GM12872 (cell line): ENCODE measurements around the gene DNAH1.

Experiments
- TF ChIP-seq, protein P1 (sequence below): IDR thresholded peaks from 3 replicates; pipeline ENCODE4 v1.5.1; 2011; ENCODE audit warnings: low read depth, mild to moderate bottlenecking, low read length, moderate library complexity; ENCODE audit not compliant: insufficient read depth

DNAH1 gene

DNA sequence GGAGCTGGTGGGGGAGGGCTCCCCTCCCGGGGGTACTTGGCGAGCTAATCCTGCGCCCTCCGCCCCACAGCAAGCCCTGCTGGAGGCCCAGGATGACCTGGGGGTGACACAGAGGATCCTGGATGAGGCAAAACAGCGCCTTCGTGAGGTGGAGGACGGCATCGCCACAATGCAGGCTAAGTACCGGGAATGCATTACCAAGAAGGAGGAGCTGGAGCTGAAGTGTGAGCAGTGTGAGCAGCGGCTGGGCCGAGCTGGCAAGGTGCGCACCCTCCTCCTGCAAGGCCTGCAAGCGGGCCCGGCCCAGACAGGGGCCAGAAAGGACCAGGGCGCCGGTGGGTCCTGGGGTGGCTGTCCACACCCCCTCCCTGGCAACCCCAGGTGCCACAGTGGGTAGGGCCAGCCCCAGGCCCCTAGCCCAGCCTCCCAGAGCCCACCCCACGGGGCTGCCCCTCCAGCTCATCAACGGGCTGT, 72.3 kb downstream of the DNAH1 start:
- TF ChIP-seq, protein P1, sequence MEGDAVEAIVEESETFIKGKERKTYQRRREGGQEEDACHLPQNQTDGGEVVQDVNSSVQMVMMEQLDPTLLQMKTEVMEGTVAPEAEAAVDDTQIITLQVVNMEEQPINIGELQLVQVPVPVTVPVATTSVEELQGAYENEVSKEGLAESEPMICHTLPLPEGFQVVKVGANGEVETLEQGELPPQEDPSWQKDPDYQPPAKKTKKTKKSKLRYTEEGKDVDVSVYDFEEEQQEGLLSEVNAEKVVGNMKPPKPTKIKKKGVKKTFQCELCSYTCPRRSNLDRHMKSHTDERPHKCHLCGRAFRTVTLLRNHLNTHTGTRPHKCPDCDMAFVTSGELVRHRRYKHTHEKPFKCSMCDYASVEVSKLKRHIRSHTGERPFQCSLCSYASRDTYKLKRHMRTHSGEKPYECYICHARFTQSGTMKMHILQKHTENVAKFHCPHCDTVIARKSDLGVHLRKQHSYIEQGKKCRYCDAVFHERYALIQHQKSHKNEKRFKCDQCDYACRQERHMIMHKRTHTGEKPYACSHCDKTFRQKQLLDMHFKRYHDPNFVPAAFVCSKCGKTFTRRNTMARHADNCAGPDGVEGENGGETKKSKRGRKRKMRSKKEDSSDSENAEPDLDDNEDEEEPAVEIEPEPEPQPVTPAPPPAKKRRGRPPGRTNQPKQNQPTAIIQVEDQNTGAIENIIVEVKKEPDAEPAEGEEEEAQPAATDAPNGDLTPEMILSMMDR: no peak

DNA sequence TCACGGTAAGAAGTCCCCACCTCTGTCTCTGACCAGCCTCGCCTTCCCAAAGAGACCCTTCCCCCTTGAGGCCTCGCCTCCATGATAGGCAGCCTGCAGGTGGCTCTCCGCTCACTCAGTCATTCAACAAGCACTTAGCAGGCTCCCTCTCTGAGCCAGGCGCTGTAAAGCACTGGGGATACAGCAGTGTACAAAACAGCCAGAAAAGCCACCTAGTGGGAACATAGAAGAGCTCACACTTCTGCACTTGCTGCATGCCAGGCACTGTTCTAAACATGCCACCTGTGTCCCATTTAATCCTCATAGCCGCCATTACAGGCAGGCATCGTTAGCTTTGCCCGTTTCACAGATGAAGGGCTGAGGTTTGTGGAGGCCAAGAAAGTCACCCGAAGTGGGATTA, 72.8 kb downstream of the DNAH1 start:
- TF ChIP-seq, protein P1: no peak

DNA sequence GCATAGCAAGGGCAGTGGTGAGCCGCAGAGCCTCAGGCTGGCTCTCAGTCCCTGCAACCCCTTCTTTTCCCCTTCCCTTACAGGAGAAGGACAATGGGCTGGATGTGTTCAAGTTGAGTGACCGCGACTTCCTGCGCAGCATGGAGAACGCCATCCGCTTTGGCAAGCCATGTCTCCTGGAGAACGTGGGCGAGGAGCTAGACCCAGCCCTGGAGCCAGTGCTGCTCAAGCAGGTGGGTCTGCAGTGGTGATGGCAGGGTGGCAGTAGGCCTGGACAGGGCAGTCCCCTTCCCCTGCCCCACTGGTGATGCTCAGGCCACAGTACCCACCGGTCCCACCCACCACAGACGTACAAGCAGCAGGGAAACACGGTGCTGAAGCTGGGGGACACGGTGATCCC, 75.0 kb downstream of the DNAH1 start:
- TF ChIP-seq, protein P1: no peak

DNA sequence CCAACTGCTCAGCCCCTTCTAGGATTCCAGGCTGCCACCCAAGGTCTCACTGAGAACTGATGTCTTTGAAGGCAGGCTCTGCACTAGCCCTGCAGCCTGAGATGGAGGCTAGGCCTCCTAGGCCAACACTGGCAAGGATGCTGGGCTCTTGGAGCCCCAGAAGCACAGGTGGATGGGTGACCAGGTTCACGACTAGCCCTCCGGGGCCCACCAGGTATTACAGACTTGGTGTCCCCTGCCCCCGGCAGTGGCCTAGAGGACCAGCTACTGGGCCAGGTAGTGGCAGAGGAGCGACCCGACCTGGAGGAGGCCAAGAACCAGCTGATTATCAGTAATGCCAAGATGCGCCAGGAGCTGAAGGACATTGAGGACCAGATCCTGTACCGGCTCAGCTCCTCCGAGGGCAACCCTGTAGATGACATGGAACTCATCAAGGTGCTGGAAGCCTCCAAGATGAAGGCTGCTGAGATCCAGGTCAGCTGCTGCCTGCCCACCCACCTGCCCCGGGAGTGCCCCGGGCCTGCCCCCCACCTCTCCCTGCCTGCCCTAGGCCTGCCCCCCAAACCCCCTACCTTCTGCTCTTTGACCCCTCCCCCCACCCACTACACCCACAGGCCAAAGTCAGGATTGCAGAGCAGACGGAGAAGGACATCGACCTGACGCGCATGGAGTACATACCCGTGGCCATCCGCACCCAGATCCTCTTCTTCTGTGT, 76.3 kb downstream of the DNAH1 start:
- TF ChIP-seq, protein P1: no peak

DNA sequence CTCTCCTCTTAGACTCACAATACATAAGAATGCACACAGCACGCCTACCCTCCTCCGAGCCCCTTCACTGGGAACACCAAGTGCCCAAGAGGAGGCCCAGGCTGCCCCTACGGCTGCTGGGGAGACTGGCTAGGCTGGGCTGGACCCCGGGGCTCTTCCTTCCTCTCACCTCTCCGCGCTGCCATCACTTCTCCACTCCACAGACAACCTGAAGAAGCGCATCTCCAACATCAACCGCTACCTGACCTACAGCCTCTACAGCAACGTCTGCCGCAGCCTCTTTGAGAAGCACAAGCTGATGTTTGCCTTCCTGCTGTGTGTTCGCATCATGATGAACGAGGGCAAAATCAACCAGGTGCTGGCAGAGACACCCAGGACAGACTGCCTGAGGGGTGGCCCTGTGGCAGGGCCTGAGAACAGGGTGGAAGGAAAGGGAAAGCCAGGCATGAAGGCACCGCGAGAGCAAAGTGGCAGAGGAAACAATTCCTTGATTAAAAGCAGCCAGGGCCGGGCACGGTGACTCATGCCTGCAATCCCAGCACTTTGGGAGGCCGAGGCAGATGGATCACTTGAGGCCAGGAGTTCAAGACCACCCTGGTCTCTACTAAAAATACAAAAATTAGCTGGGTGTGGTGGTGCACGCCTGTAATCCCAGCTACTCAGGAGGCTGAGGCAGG, 77.2 kb downstream of the DNAH1 start:
- TF ChIP-seq, protein P1: no peak

DNA sequence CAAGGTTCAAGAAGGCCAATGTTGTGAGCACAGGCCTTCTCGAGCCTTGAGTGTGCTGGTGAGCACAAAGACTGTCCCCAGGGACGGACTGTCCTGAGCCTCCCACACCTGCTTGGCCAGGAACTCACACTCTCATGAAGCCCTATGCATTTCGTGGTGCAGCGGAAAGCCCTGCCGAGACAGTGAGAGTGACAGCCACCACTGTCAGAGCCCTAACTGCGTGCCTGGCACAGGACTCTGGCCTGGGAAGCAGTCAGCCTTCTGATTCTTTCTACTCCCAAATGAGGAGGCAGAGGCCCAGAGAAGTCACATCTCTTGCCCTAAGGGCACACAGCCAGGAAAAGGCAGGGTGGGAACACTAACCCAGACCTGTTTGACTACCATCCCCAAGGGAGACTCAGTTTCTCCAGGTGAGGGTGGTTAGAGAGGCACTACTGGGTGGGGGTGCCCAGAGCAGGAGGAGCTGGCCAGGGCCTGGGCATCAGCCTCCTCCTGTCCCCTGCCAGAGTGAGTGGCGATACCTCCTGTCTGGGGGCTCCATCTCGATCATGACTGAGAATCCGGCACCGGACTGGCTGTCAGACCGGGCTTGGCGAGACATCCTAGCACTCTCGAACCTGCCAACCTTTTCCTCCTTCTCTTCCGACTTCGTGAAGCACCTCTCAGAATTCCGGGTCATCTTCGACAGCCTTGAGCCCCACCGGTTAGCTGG, 78.0 kb downstream of the DNAH1 start:
- TF ChIP-seq, protein P1: no peak
